Transverse colon (tissue), 4 donors: ENCODE data around the gene ZDHHC9.

Experiments used
- EP300 ChIP-seq: sonication (generic); formaldehyde crosslinking; IDR thresholded peaks from one replicate; pipeline ENCODE4 v1.6.1; 2017; ENCODE audit warnings: antibody characterized with exemption, low read depth
- POLR2A ChIP-seq: fragments of 450-650 bp; IDR thresholded peaks from one replicate; pipeline ENCODE4 v1.6.1; 2016; ENCODE audit warnings: antibody characterized with exemption, mild to moderate bottlenecking, moderate library complexity
- POLR2AphosphoS5 ChIP-seq, 3 donors: sonication (generic); formaldehyde crosslinking; IDR thresholded peaks; one replicate each; pipeline ENCODE4 v1.6.1; 2016; ENCODE audit warnings: antibody characterized with exemption in 3 of 3
- TF ChIP-seq, protein P1 (sequence below), 5 experiments: fragments of 200-600 bp in 3 of 5; fragments of 450-650 bp in 2 of 5; sonication (generic) in 3 of 5; IDR thresholded peaks; 1 replicate in 2 of 5; 2 replicates in 3 of 5; pipeline ENCODE4 v1.5.1; 2016 to 2017; ENCODE audit warnings: antibody characterized with exemption in 5 of 5, inconsistent platforms in 3 of 5, mild to moderate bottlenecking in 2 of 5, moderate library complexity in 1 of 5

GRCh38 chrX:129785160-129785947 lies 58.3 kb downstream of the ZDHHC9 start:
- TF ChIP-seq EP300 = no peak
- TF ChIP-seq, protein P1, sequence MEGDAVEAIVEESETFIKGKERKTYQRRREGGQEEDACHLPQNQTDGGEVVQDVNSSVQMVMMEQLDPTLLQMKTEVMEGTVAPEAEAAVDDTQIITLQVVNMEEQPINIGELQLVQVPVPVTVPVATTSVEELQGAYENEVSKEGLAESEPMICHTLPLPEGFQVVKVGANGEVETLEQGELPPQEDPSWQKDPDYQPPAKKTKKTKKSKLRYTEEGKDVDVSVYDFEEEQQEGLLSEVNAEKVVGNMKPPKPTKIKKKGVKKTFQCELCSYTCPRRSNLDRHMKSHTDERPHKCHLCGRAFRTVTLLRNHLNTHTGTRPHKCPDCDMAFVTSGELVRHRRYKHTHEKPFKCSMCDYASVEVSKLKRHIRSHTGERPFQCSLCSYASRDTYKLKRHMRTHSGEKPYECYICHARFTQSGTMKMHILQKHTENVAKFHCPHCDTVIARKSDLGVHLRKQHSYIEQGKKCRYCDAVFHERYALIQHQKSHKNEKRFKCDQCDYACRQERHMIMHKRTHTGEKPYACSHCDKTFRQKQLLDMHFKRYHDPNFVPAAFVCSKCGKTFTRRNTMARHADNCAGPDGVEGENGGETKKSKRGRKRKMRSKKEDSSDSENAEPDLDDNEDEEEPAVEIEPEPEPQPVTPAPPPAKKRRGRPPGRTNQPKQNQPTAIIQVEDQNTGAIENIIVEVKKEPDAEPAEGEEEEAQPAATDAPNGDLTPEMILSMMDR (IDR thresholded peaks at IDR 0.05) = no peak
- no peak for TF ChIP-seq POLR2AphosphoS5 (IDR thresholded peaks at IDR 0.05)
- no peak for TF ChIP-seq POLR2A
